HG02588 (cell line): ENCODE measurements around the gene CDKN2D.

Experiments used
- ATAC-seq: cut with Tn5 transposase; IDR thresholded peaks from one replicate; pipeline ENCODE4 v1.9.1; 2021; ENCODE audit warnings: mild to moderate bottlenecking, moderate library complexity; ENCODE audit not compliant: unreplicated experiment

Gene CDKN2D

GRCh38 chr19:10568826-10569651 is at the start of gene CDKN2D:
Gene CDKN2D, minus strand, starts transcription at chr19:10568979. Its CDS starts 326 bp downstream, at chr19:10568653.
- ATAC-seq: peak; percentile 63

GRCh38 chr19:10617409-10618121 is 48.8 kb upstream of the CDKN2D start:
- ATAC-seq: no peak

- no peak for ATAC-seq
Observed at GRCh38 chr19:10615429-10616023, 46.7 kb upstream of the CDKN2D start.

- no peak for ATAC-seq
Observed at GRCh38 chr19:10612499-10613119, 43.8 kb upstream of the CDKN2D start.

GRCh38 chr19:10611907-10612306 is 43.1 kb upstream of the CDKN2D start:
- no peak for ATAC-seq

GRCh38 chr19:10604460-10604980 is 35.7 kb upstream of the CDKN2D start:
- ATAC-seq: no peak

GRCh38 chr19:10603873-10604459 is 35.2 kb upstream of the CDKN2D start:
- ATAC-seq: no peak

GRCh38 chr19:10603084-10603872 is 34.5 kb upstream of the CDKN2D start:
- ATAC-seq: no peak

GRCh38 chr19:10602330-10603083 is 33.7 kb upstream of the CDKN2D start:
- peak; percentile 69 for ATAC-seq

GRCh38 chr19:10601999-10602329 is 33.2 kb upstream of the CDKN2D start:
- ATAC-seq: no peak

GRCh38 chr19:10600149-10600548 is 31.4 kb upstream of the CDKN2D start:
- ATAC-seq: no peak

GRCh38 chr19:10593820-10594637 is 25.2 kb upstream of the CDKN2D start:
- ATAC-seq: no peak

GRCh38 chr19:10593148-10593547 is 24.4 kb upstream of the CDKN2D start:
- no peak for ATAC-seq

GRCh38 chr19:10587839-10588150 is 19.0 kb upstream of the CDKN2D start:
- no peak for ATAC-seq

- ATAC-seq: no peak
Observed at GRCh38 chr19:10587022-10587838, 18.5 kb upstream of the CDKN2D start, which contains the start of gene AP1M2. Gene AP1M2, minus strand, starts transcription at chr19:10587312. Its CDS starts 81 bp downstream, at chr19:10587231.

GRCh38 chr19:10586396-10586795 is 17.6 kb upstream of the CDKN2D start:
- no peak for ATAC-seq

- ATAC-seq: no peak
Observed at GRCh38 chr19:10583036-10583776, 14.4 kb upstream of the CDKN2D start.
